Heart left ventricle (tissue), 16 donors: ENCODE results near the gene FARSA. TPM values are rescaled to one million over a fixed set of nuclear protein-coding genes. Genes with fewer than 3 reads are reported as not detected.
"Not testable (repeated sequence)": the region's sequence is repeated elsewhere in the genome, so short reads cannot be mapped to it uniquely, and the experiment has no call there.

Experiments
- ATAC-seq, 4 donors: fragments of 200-7000 bp; cut with Tn5 transposase; one replicate each; pipeline ENCODE4 v1.9.1; 2020 to 2022; ENCODE audit warnings: moderate library complexity in 4 of 4, mild to moderate bottlenecking in 3 of 4, moderate number of reproducible peaks in 1 of 4
- DNase-seq, 5 donors: peaks; one replicate each; pipeline ENCODE4 v3.0.0-alpha.2; 2020
- H3K27ac ChIP-seq, 12 donors: fragments of 200-600 bp; sonication (generic) in 4 of 12; one replicate each; pipeline versions ENCODE4 v1.5.0 to v1.8.0; 2016 to 2022; ENCODE audit warnings: mild to moderate bottlenecking in 2 of 12
- H3K27me3 ChIP-seq, 9 donors: fragments of 200-600 bp; sonication (generic) in 2 of 9; one replicate each; pipeline versions ENCODE4 v1.5.1 to v1.8.0; 2016 to 2022; ENCODE audit warnings: mild to moderate bottlenecking in 3 of 9
- H3K36me3 ChIP-seq, 9 donors: fragments of 200-600 bp; sonication (generic) in 2 of 9; one replicate each; pipeline versions ENCODE4 v1.5.0 to v1.8.0; 2018 to 2022; ENCODE audit warnings: mild to moderate bottlenecking in 2 of 9
- H3K4me1 ChIP-seq, 12 donors: fragments of 200-600 bp; sonication (generic) in 4 of 12; one replicate each; pipeline versions ENCODE4 v1.5.0 to v1.8.0; 2016 to 2022; ENCODE audit warnings: mild to moderate bottlenecking in 3 of 12
- H3K4me3 ChIP-seq, 12 donors: fragments of 200-600 bp; sonication (generic) in 4 of 12; one replicate each; pipeline versions ENCODE4 v1.5.0 to v1.8.0; 2017 to 2022; ENCODE audit warnings: mild to moderate bottlenecking in 9 of 12, moderate library complexity in 4 of 12
- H3K9me3 ChIP-seq, 12 donors: fragments of 200-600 bp; sonication (generic) in 4 of 12; one replicate each; pipeline versions ENCODE4 v1.5.0 to v1.8.0; 2016 to 2022; ENCODE audit warnings: mild to moderate bottlenecking in 1 of 12
- POLR2A ChIP-seq, 2 donors: fragments of 450-650 bp; IDR thresholded peaks; one replicate each; pipeline ENCODE4 v1.6.1; 2017; ENCODE audit warnings: antibody characterized with exemption in 2 of 2, mild to moderate bottlenecking in 2 of 2, moderate library complexity in 2 of 2
- WGBS, 4 donors: extraction: QIAGEN DNeasy Blood & Tissue Kit in 2 of 4; methylation state at CpG; one replicate each; pipeline versions ENCODE4 v1.1.5 to v1.1.7; 2013 to 2018; 5-methylcytosine and 5-hydroxymethylcytosine counted together
- intact Hi-C, 10 donors: fragments of 100-400 bp; cut with DNase I; formaldehyde crosslinking; loops; one replicate each; pipeline versions ENCODE4 v1.11.1 to v1.14.2; 2022
- polyA plus RNA-seq, 2 donors: library from polyadenylated mRNA; stranded (reverse); fragments of 200-250 nt; gene quantifications; one replicate each; pipeline ENCODE4 v1.2.3, GENCODE V29; 2013
- total RNA-seq, 9 donors: library from RNA; depleted of rRNA in 2 of 9; stranded (reverse); fragments of >200 nt in 2 of 9; fragmentation: NEBNext Ultra II Directional in 3 of 9; extraction: Animal tissue kit (Norgen Biotek cat#: 25700) in 3 of 9; gene quantifications; one replicate each; pipeline versions ENCODE4 v1.1.0 to v1.2.4, GENCODE V29; 2016 to 2023
- TF ChIP-seq, protein P1 (sequence below), 12 donors: fragments of 200-600 bp; sonication (generic) in 4 of 12; IDR thresholded peaks; one replicate each; pipeline versions ENCODE4 v1.5.0 to v1.8.0; 2018 to 2022; ENCODE audit warnings: antibody characterized with exemption in 12 of 12, mild to moderate bottlenecking in 5 of 12
- donor health status: ischemic (EF 13 %, LVEDD 7.1; RV severe dilation, severe dysfunction).
- donor health status: healthy with polysubstance abuse.
- donor health status: DM: no; HTN: yes; CAD: no.
- donor health status: DM: no; HTN: no; CAD: no.
- donor health status: ischemic (EF 25% LVEDD 6.9; RV normal size, moderate dysfunction).
- donor health status: ischemic (EF 25% LVEDD 5.7; RV mildly dilated, moderate dysfunction).
- donor health status: healthy.
- donor health status: DM: yes; HTN: yes; CAD: no.
- donor health status: ischemic (EF 35%, LVEDD 5.7; RV mildly dilated, moderate dysfunction).
- donor health status: nonischemic (EF 11% LVEDD 7.7; RV severe dilation, severe dysfunction).
- donor health status: DM: yes; HTN: yes; CAD: no.
- donor health status: PGD.
- donor health status: ischemic (EF 29% LVEDD 5.4; RV normal size, mild dysfunction).
- donor health status: nonischemic (EF 23%, LVEDD 6.1; RV moderate dilation, normal function).

Gene FARSA
- total and polyA plus RNA-seq, 11 donors: 35.0 to 104 (median 40.6) TPM

DNA sequence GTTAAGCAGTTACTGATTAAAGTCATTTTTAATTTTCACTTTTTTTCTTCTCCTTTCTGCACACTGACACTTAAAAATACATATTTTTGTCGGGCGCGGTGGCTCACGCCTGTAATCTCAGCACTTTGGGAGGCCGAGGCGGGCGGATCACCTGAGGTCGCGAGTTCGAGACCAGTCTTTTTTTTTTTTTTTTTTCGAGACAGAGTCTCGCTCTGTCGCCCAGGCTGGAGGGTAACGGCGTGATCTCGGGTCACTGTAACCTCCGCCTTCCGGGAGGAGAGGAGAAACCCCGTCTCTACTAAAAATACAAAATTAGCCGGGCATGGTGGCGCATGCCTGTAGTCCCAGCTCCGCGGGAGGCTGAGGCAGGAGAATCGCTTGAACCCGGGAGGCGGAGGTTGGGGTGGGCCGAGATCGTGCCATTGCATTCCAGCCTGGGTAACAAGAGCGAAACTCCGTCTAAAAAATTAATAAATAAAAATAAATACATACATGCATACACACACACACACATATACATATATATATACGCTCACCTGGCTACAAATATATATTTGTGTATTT lies 24.0 kb upstream of the FARSA start:
- Histone ChIP-seq H3K4me3 (peak overlapping the region; percentile 72 to 97 (median 90)), H3K4me1 (peaks cover 0 to 46% (median 38%) of the 10 kb centered on the region in 12 donors), H3K27ac (peak overlapping the region; percentile 83 to 95 (median 92)), H3K36me3 (peaks cover 0 to 29% (median 20%) of the 10 kb centered on the region in 9 donors)
- 28 to 43% (median 31%) methylated on average over 31 of the region's 31 CpGs for WGBS, 4 donors
- intact Hi-C loops: loop anchor here in 1 of 10 donors (10.0 kb wide), 1 partner anchor 63 kb away; the partner anchor contains the start of gene GCDH
- H3K27me3 ChIP-seq, H3K9me3 ChIP-seq, DNase-seq: not testable (repeated sequence)
- peak in 2 of 4 donors; percentile 4 to 8 for ATAC-seq
- TF ChIP-seq POLR2A (IDR thresholded peaks at IDR 0.05): peak in 1 of 2 donors; percentile 5

DNA sequence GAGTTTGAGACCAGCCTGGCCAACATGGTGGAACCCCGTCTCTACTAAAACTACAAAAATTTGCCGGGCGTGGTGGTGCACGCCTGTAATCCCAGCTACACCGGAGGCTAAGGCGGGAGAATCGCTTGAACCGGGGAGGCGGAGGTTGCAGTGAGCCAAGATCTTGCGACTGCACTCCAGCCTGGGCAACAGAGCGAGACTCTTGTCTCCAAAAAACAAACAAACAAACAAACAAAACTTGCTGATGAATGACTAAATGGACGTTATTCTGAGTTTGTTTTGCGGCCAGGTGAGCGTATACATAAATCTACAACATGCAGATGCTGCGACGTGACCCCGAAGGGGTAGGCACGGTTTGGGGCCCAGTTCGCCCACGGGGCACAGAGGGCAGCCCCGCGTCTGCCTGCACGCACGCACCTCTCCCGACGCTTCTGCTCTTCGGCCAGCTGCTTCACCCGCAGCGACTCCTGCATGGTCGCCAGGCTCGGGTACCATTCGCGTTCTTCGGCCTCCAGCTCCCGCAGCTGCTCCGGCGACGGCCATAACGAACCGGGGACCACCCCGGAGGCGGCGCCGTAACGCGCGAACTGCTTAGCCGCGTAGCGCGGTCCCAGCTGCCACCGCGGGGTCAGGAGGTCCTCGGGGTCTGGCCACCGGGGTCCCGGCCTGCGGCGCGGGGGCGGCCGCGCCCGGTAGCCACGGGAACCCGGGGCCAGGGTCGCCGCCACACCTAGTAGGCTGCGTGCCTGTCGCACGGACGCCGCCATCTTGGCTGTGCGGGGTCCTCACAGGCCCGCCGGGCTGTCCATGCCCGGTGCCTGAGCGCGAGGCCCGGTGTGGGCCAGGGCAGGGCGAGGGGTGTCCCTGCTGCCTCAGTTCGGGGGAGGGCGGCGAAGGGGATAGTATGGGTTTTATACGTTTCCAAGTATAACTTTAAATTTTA lies 23.2 kb upstream of the FARSA start, which contains the start of gene GADD45GIP1:
GADD45GIP1 (minus strand) TSS at position 778 of the 943 bp plus-strand sequence; CDS start at position 767, 11 bp downstream.
- peak in 1 of 2 donors; percentile 35 for TF ChIP-seq POLR2A (IDR thresholded peaks at IDR 0.05)
- TF ChIP-seq, protein P1, sequence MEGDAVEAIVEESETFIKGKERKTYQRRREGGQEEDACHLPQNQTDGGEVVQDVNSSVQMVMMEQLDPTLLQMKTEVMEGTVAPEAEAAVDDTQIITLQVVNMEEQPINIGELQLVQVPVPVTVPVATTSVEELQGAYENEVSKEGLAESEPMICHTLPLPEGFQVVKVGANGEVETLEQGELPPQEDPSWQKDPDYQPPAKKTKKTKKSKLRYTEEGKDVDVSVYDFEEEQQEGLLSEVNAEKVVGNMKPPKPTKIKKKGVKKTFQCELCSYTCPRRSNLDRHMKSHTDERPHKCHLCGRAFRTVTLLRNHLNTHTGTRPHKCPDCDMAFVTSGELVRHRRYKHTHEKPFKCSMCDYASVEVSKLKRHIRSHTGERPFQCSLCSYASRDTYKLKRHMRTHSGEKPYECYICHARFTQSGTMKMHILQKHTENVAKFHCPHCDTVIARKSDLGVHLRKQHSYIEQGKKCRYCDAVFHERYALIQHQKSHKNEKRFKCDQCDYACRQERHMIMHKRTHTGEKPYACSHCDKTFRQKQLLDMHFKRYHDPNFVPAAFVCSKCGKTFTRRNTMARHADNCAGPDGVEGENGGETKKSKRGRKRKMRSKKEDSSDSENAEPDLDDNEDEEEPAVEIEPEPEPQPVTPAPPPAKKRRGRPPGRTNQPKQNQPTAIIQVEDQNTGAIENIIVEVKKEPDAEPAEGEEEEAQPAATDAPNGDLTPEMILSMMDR (IDR thresholded peaks at IDR 0.05): no peak
- WGBS, 4 donors: 4 to 5% (median 4%) methylated on average over 65 to 84 of the region's 84 CpGs
- DNase-seq (peak; percentile 73 to 92 (median 82)), ATAC-seq (peak; percentile 79 to 94 (median 90))
- no peaks in the 10 kb centered on the region for H3K27me3 ChIP-seq
- H3K9me3 ChIP-seq: no peaks in the 10 kb centered on the region
- intact Hi-C loops: loop anchor here in 1 of 10 donors (10.0 kb wide), 1 partner anchor 62 kb away; the partner anchor contains the start of gene GCDH
- peak within 1 kb of the TSS; percentile 83 to 95 (median 92) for H3K27ac ChIP-seq
- peak within 1 kb of the TSS; percentile 72 to 97 (median 90) for H3K4me3 ChIP-seq
- peaks cover 0 to 37% (median 28%) of the 10 kb centered on the region in 9 donors for H3K36me3 ChIP-seq
- peaks cover 0 to 54% (median 40%) of the 10 kb centered on the region in 12 donors for H3K4me1 ChIP-seq

DNA sequence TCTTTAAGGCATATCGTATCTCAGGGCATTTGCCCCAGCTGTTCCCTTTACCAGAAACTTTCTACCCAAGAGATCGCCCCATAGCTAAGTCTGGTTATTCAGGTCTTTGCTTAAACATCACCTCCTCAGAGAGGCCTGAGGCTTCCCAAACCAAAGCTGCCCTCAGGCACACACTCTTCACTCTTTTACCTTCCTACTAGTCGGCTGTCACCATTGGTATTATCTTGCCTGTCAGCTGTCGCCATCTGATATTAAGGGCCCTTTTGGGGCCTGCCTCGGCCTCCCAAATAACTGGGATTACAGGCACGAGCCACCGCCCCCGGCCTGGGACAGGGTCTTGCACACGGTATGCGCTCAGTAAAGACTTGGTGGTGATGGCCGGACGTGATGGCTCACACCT lies 22.5 kb upstream of the FARSA start:
- H3K9me3 ChIP-seq: no peaks in the 10 kb centered on the region
- TF ChIP-seq, protein P1 (IDR thresholded peaks at IDR 0.05): no peak
- no peak for TF ChIP-seq POLR2A (IDR thresholded peaks at IDR 0.05)
- H3K27me3 ChIP-seq: no peaks in the 10 kb centered on the region
- ATAC-seq (no peak), DNase-seq (peak in 1 of 5 donors; percentile 19)
- peaks cover 0 to 56% (median 40%) of the 10 kb centered on the region in 12 donors for H3K4me1 ChIP-seq
- H3K36me3 ChIP-seq: peaks cover 0 to 44% (median 35%) of the 10 kb centered on the region in 9 donors
- H3K4me3 ChIP-seq: peak overlapping the region; percentile 72 to 97 (median 90)
- H3K27ac ChIP-seq: peak overlapping the region in 8 of 12 donors; percentile 87 to 95 (median 92)
- intact Hi-C loops: loop anchor here in 1 of 10 donors (10.0 kb wide), 1 partner anchor 61 kb away; the partner anchor contains the start of gene GCDH
- WGBS, 4 donors: 53 to 56% (median 55%) methylated on average over 12 of the region's 12 CpGs

DNA sequence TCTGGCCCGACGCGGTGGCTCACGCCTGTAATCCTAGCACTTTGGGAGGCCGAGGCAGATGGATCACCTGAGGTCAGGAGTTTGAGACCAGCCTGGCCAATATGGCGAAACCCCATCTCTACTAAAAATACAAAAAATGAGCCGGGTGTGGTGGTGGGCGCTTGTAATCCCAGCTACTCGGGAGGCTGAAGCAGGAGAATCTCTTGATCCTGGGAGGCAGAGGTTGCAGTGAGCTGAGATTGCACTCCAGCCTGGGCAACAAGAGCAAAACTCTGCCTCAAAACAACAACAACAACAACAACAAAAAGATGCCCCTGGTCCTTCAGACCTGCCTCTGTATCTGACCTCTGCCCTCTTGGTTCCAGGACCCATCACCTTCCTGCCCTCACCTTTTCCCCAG lies 22.1 kb upstream of the FARSA start:
- Histone ChIP-seq H3K36me3 (peaks cover 0 to 48% (median 39%) of the 10 kb centered on the region in 9 donors), H3K4me3 (peak overlapping the region in 7 of 12 donors; percentile 72 to 97 (median 92)), H3K4me1 (peaks cover 0 to 56% (median 40%) of the 10 kb centered on the region in 12 donors), H3K27ac (peak overlapping the region in 3 of 12 donors; percentile 91 to 95 (median 94))
- DNase-seq, H3K9me3 ChIP-seq, H3K27me3 ChIP-seq, ATAC-seq: not testable (repeated sequence)
- 90 to 91% (median 90%) methylated on average over 9 of the region's 9 CpGs for WGBS, 4 donors
- intact Hi-C loops: loop anchor here in 1 of 10 donors (10.0 kb wide), 1 partner anchor 61 kb away; the partner anchor contains the start of gene GCDH
